Measurements from ENCODE around the gene RIT1. TPM values are rescaled to one million over a fixed set of nuclear protein-coding genes. Genes with fewer than 3 reads are reported as not detected.

Gene RIT1
- total RNA-seq, 2 donors from 2014 or later = 26.0 to 39.2 TPM

- Histone ChIP-seq H3K4me1 (ENCODE audit: control insufficient read depth, insufficient read depth, low read length) (no peaks in the 10 kb centered on the region), H3K27me3 (ENCODE audit: control insufficient read depth, insufficient read depth, low read length, poor library complexity, severe bottlenecking) (peaks cover 22% of the 10 kb centered on the region), H3K9me3 (ENCODE audit: control insufficient read depth, low read length) (no peaks in the 10 kb centered on the region), H3K9ac (ENCODE audit: extremely low read depth, low read length, poor library complexity, severe bottlenecking) (no peak overlapping the region), H3K4me3 (ENCODE audit: low read length) (no peak overlapping the region), H3K27ac (ENCODE audit: low read depth, low read length) (no peak overlapping the region), H3K36me3 (ENCODE audit: control insufficient read depth, insufficient read depth, low read length) (no peaks in the 10 kb centered on the region)
- 78 to 85% methylated on average over 4 to 9 of the region's 9 CpGs for WGBS, 2 experiments (ENCODE audit: insufficient coverage in 1 of 2, insufficient read length in 1 of 2)
- Mint-ChIP-seq H3K27ac (no peak overlapping the region), H3K36me3 (ENCODE audit: low read depth) (no peaks in the 10 kb centered on the region), H3K4me1 (peaks cover 10% of the 10 kb centered on the region), H3K4me3 (no peak overlapping the region), H3K27me3 (ENCODE audit: insufficient read depth) (peaks cover 5% of the 10 kb centered on the region), H3K9me3 (no peaks in the 10 kb centered on the region)
- DNase-seq = no peak
- no peak for TF ChIP-seq CTCF (conservative IDR thresholded peaks at IDR 0.05)
Observed at GRCh38 chr1:155884031-155884960, 26.9 kb downstream of the RIT1 start.

GRCh38 chr1:155882766-155883165 lies 28.4 kb downstream of the RIT1 start:
- no peaks in the 10 kb centered on the region for H3K9me3 Mint-ChIP-seq
- WGBS, 2 experiments (ENCODE audit: insufficient coverage in 1 of 2, insufficient read length in 1 of 2) = 86 to 96% methylated on average over 1 to 2 of the region's 2 CpGs

GRCh38 chr1:155882235-155882634 lies 28.9 kb downstream of the RIT1 start:
- no peaks in the 10 kb centered on the region for H3K9me3 Mint-ChIP-seq
- Histone ChIP-seq H3K9ac (ENCODE audit: extremely low read depth, low read length, poor library complexity, severe bottlenecking) (no peak overlapping the region), H3K9me3 (ENCODE audit: control insufficient read depth, low read length) (no peaks in the 10 kb centered on the region), H3K4me1 (ENCODE audit: control insufficient read depth, insufficient read depth, low read length) (no peaks in the 10 kb centered on the region), H3K27ac (ENCODE audit: low read depth, low read length) (no peak overlapping the region), H3K27me3 (ENCODE audit: control insufficient read depth, insufficient read depth, low read length, poor library complexity, severe bottlenecking) (peaks cover 22% of the 10 kb centered on the region), H3K36me3 (ENCODE audit: control insufficient read depth, insufficient read depth, low read length) (no peaks in the 10 kb centered on the region), H3K4me3 (ENCODE audit: low read length) (no peak overlapping the region)
- H3K4me1 Mint-ChIP-seq = peaks cover 10% of the 10 kb centered on the region
- H3K27ac Mint-ChIP-seq = no peak overlapping the region
- no peak for TF ChIP-seq CTCF (conservative IDR thresholded peaks at IDR 0.05)
- H3K4me3 Mint-ChIP-seq = no peak overlapping the region
- H3K27me3 Mint-ChIP-seq (ENCODE audit: insufficient read depth) = peaks cover 5% of the 10 kb centered on the region
- DNase-seq = no peak
- no peaks in the 10 kb centered on the region for H3K36me3 Mint-ChIP-seq (ENCODE audit: low read depth)

More at GRCh38 chr1:155882766-155883165, 28.4 kb downstream of the RIT1 start:
- Mint-ChIP-seq H3K27me3 (ENCODE audit: insufficient read depth) (peaks cover 5% of the 10 kb centered on the region), H3K4me1 (peaks cover 10% of the 10 kb centered on the region), H3K27ac (no peak overlapping the region), H3K4me3 (no peak overlapping the region), H3K36me3 (ENCODE audit: low read depth) (no peaks in the 10 kb centered on the region)
- Histone ChIP-seq H3K9me3 (ENCODE audit: control insufficient read depth, low read length) (no peaks in the 10 kb centered on the region), H3K27ac (ENCODE audit: low read depth, low read length) (no peak overlapping the region), H3K36me3 (ENCODE audit: control insufficient read depth, insufficient read depth, low read length) (no peaks in the 10 kb centered on the region), H3K4me3 (ENCODE audit: low read length) (no peak overlapping the region), H3K9ac (ENCODE audit: extremely low read depth, low read length, poor library complexity, severe bottlenecking) (no peak overlapping the region), H3K4me1 (ENCODE audit: control insufficient read depth, insufficient read depth, low read length) (no peaks in the 10 kb centered on the region), H3K27me3 (ENCODE audit: control insufficient read depth, insufficient read depth, low read length, poor library complexity, severe bottlenecking) (peaks cover 22% of the 10 kb centered on the region)
- peak; percentile 36 for TF ChIP-seq CTCF (conservative IDR thresholded peaks at IDR 0.05)
- DNase-seq = no peak
